ENCODE data around the gene PTGES3L. TPM values are rescaled to one million over a fixed set of nuclear protein-coding genes. Genes with fewer than 3 reads are reported as not detected.
"Not testable (repeated sequence)": the region's sequence is repeated elsewhere in the genome, so short reads cannot be mapped to it uniquely, and the experiment has no call there.

Gene PTGES3L
- total and polyA plus RNA-seq, 2 donors from 2014 or later, result 0.85 to 1.2 TPM

GRCh38 chr17:42922294-42922693 is 57.6 kb downstream of the PTGES3L start:
- Histone ChIP-seq H3K27me3 (ENCODE audit: control insufficient read depth, insufficient read depth, low read length) (no peaks in the 10 kb centered on the region), H3K9ac (ENCODE audit: low read length in 3 of 3) (no peak overlapping the region), H3K4me1 (ENCODE audit: control insufficient read depth in 2 of 3, insufficient read depth in 2 of 3, low read depth in 1 of 3, low read length in 3 of 3) (peaks cover 3 to 7% (median 3%) of the 10 kb centered on the region in 3 donors), H3K36me3 (ENCODE audit: control insufficient read depth in 2 of 3, insufficient read depth in 3 of 3, low read length in 3 of 3) (no peaks in the 10 kb centered on the region), H3K4me3 (ENCODE audit: low read length in 3 of 3) (no peak overlapping the region), H3K9me3 (ENCODE audit: control insufficient read depth in 2 of 3, insufficient read depth in 1 of 3, low read length in 3 of 3) (no peaks in the 10 kb centered on the region), H3K27ac (ENCODE audit: low read depth in 2 of 2, low read length in 2 of 2) (no peak overlapping the region)
- FAIRE-seq (no peak), DNase-seq (no peak)
- no peak for TF ChIP-seq CTCF (IDR thresholded peaks at IDR 0.05; ENCODE audit: borderline replicate concordance, extremely low read depth, insufficient read depth)
- intact Hi-C loops (cut with DNase I), result no loop called here

DNA sequence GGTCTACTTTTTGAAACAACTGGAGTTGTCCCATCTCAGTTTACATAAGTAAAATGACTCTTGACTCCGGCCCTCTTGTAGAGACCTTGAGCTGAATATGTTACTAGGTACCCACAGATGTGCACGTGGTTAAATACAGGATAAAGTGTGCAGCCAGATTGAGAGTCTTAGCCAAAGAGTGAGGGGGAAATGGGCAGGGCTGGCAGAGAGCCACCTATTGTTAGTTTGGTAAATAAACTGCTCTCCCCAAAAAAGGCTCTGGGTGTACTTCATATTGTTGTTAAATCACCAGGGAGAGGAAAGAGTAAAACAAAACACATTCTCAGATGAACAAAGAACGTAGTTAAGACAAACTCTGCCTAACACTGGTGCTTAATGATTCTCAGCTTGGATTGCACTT is 59.0 kb downstream of the PTGES3L start:
- no peaks in the 10 kb centered on the region for H3K36me3 ChIP-seq (ENCODE audit: control insufficient read depth in 2 of 3, insufficient read depth in 3 of 3, low read length in 3 of 3)
- DNase-seq (peak in 2 of 5 donors; percentile 16 to 47), FAIRE-seq (no peak)
- H3K27ac ChIP-seq (ENCODE audit: low read depth in 2 of 2, low read length in 2 of 2), result no peak overlapping the region
- no peaks in the 10 kb centered on the region for H3K27me3 ChIP-seq (ENCODE audit: control insufficient read depth, insufficient read depth, low read length)
- H3K4me1 ChIP-seq (ENCODE audit: control insufficient read depth in 2 of 3, insufficient read depth in 2 of 3, low read depth in 1 of 3, low read length in 3 of 3), result peaks cover 3 to 9% (median 5%) of the 10 kb centered on the region in 3 donors
- no peak for TF ChIP-seq CTCF (IDR thresholded peaks at IDR 0.05; ENCODE audit: borderline replicate concordance, extremely low read depth, insufficient read depth)
- H3K4me3 ChIP-seq (ENCODE audit: low read length in 3 of 3), result no peak overlapping the region
- H3K9ac ChIP-seq (ENCODE audit: low read length in 3 of 3), result no peak overlapping the region
- intact Hi-C loops (cut with DNase I), result no loop called here
- no peaks in the 10 kb centered on the region for H3K9me3 ChIP-seq (ENCODE audit: control insufficient read depth in 2 of 3, insufficient read depth in 1 of 3, low read length in 3 of 3)

DNA sequence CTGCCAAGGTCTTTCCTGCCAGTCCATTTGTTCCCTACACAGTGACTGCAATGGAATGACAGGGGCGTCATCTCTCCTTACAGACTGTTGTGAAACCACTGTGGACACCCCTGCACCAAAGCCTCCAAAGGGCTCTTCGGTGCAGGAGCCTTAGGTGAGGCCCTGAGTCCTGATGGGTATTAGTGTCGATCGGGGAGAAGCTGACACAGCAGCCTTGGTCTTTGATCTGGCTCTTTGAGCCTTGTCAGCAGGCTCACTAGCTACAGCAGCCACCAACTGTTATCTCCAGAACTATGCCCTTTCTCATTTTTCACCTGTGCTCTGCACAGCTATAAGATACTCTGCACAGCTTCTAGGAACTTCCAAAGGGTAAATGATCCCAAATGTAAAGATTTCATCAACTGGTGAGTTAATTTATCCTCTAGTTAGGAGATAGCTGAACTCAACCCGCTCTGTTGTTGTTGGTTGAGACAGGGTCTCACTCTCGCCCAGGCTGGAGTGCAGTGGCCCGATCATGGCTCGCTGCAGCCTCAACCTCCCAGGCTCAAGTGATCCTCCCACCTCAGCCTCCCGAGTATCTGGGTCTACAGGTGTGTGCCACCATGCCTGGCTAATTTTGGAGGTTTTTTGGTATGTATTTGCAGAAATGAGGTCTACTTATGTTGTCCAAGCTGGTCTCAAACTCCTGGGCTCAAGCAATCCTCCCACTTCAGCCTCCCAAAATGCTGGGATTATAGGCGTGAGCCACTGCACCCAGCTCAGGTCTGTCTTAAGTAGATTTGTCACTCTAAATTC is 59.6 kb downstream of the PTGES3L start:
- no peak for FAIRE-seq
- intact Hi-C loops (cut with DNase I), result no loop called here
- no peak for DNase-seq
- Histone ChIP-seq H3K9ac (ENCODE audit: low read length in 3 of 3) (no peak overlapping the region), H3K4me1 (ENCODE audit: control insufficient read depth in 2 of 3, insufficient read depth in 2 of 3, low read depth in 1 of 3, low read length in 3 of 3) (peaks cover 3 to 9% (median 5%) of the 10 kb centered on the region in 3 donors), H3K36me3 (ENCODE audit: control insufficient read depth in 2 of 3, insufficient read depth in 3 of 3, low read length in 3 of 3) (no peaks in the 10 kb centered on the region), H3K4me3 (ENCODE audit: low read length in 3 of 3) (no peak overlapping the region), H3K27ac (ENCODE audit: low read depth in 2 of 2, low read length in 2 of 2) (no peak overlapping the region), H3K9me3 (ENCODE audit: control insufficient read depth in 2 of 3, insufficient read depth in 1 of 3, low read length in 3 of 3) (no peaks in the 10 kb centered on the region), H3K27me3 (ENCODE audit: control insufficient read depth, insufficient read depth, low read length) (no peaks in the 10 kb centered on the region)
- no peak for TF ChIP-seq CTCF (IDR thresholded peaks at IDR 0.05; ENCODE audit: borderline replicate concordance, extremely low read depth, insufficient read depth)

DNA sequence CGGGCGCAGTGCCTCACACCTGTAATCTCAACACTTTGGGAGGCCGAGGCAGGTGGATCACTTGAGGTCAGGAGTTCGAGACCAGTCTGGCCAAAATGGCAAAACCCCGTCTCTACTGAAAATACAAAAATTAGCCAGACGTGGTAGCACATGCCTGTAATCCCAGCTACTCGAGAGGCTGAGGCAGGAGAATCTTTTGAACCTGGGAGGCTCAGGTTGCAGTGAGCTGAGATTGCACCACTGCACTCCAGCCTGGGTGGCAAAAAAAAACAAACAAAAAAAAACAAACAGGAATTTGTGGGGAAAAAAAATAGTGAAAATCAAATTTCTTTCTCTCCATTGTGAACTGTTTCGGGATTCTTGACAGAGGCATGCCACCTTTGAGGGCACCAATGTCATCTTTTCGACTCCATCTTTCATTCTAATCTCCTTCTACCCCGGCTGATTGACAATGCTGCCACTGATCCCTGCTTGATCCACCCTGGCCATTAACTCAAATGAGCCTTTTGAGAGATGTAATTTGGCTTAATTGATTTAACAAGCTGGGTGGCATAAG is 60.3 kb downstream of the PTGES3L start:
- H3K27me3 ChIP-seq (ENCODE audit: control insufficient read depth, insufficient read depth, low read length); DNase-seq; H3K9ac ChIP-seq (ENCODE audit: low read length in 3 of 3); FAIRE-seq; intact Hi-C loops (cut with DNase I); H3K4me3 ChIP-seq (ENCODE audit: low read length in 3 of 3); H3K4me1 ChIP-seq (ENCODE audit: control insufficient read depth in 2 of 3, insufficient read depth in 2 of 3, low read depth in 1 of 3, low read length in 3 of 3); H3K27ac ChIP-seq (ENCODE audit: low read depth in 2 of 2, low read length in 2 of 2); H3K9me3 ChIP-seq (ENCODE audit: control insufficient read depth in 2 of 3, insufficient read depth in 1 of 3, low read length in 3 of 3); H3K36me3 ChIP-seq (ENCODE audit: control insufficient read depth in 2 of 3, insufficient read depth in 3 of 3, low read length in 3 of 3): not testable (repeated sequence)

Data from kidney (tissue), 14 donors.